Measurements from ENCODE around the gene ITGAD.

Gene ITGAD

GRCh38 chr16:31393056-31393455 is at the start of gene ITGAD:
Gene ITGAD, plus strand, starts transcription at chr16:31393335. Its CDS starts 26 bp downstream, at chr16:31393361.
- no peak for DNase-seq

GRCh38 chr16:31344712-31345111 is 48.4 kb upstream of the ITGAD start:
- no peak for DNase-seq

- no peak for DNase-seq
Observed at GRCh38 chr16:31347445-31347844, 45.7 kb upstream of the ITGAD start.

- DNase-seq = no peak
Observed at GRCh38 chr16:31348579-31348978, 44.6 kb upstream of the ITGAD start.

GRCh38 chr16:31350275-31351005 is 42.7 kb upstream of the ITGAD start:
- DNase-seq = no peak

- DNase-seq = peak; percentile 1
Observed at GRCh38 chr16:31351246-31351941, 41.7 kb upstream of the ITGAD start.

DNA sequence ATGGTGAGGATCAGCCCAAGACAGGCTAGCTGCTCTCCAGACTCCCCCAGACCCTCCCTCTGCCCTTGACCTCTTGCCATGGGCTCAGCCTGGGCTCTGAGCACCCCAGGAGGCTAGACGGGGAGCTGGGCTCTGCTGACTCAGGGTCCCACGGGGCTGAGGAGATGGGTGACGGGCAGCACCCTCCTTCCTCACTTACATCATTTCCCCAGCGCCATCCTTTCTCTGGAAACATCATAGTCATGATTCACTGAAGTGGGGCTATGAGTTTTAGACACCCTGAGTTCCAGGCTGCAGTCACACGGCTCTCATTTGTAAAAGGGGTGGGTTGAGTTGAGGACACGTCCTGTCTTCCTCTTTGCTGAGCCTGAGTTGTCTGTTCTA is 41.2 kb upstream of the ITGAD start:
- DNase-seq = no peak

GRCh38 chr16:31352376-31353115 is 40.6 kb upstream of the ITGAD start:
- DNase-seq = peak; percentile 13

DNA sequence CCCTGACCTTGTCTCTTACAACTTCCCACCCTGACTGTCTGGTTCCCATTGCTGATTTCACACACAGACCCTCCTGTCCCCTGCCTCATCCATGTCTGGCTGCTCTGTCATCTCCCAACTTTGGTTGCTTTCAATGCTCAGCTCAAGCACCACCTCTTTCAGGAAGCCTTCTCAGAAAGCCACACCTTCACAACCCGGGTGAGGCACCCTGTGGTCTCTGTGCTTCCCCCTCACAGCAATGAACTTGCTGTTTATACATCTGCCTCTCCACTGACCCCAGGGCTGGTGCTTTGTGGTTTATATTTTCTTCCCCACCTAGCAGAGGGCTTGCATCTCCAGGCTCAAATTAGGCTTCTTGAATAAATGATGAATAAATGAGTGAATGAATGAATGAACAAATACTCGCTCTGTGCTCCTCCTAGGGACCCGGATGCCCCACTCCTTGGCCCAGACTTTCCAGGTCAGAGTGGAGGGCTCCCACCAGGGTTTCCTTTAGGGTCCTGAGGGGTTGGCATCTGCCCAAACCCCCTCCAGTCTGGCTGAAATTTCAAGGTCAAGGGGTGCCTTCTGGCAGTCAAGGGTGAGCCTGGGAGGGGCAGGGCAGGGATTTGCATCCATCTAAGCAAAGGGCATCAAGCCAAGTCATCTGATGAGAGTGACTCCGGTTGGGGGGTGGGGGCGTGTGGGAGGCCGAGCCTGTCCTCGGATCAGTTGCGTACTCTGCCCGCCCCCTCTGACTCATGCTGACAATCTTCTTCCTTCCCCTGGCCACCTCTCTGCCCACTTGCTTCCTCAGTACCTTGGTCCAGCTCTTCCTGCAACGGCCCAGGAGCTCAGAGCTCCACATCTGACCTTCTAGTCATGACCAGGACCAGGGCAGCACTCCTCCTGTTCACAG is 38.5 kb upstream of the ITGAD start, which contains the start of gene ITGAX:
Gene ITGAX (plus strand): TSS at position 783 of the 898 bp plus-strand sequence. CDS start 79 bp downstream, at position 862.
- peak; percentile 63 for DNase-seq

DNA sequence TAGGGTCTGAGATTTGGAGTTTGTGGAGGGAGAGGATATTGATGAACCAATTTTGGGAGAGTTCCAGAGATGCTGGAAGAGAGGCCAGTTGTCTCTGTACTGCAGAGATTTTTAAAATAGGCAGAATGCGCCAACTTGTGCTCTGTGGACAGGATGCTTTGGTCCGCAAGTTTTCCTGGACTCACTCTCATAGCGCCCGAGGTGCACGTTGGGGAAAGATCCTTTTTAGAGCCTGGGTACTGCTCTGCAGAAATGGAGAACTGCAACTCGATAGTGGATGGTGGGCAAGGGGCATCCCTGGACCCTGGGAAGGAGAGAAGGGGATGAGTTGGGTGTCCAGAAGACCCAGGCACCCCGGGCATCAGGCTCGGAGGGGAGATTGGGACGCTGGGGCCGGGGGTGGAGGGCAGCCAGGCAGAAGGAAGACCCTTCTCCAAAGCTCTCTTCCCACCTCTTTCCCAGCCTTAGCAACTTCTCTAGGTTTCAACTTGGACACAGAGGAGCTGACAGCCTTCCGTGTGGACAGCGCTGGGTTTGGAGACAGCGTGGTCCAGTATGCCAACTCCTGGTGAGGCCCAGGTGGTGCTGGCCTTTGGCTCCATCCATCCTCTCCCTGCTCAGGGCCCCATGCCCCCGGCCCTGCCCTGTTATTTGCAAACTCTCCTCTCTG is 37.6 kb upstream of the ITGAD start:
- DNase-seq = no peak

DNA sequence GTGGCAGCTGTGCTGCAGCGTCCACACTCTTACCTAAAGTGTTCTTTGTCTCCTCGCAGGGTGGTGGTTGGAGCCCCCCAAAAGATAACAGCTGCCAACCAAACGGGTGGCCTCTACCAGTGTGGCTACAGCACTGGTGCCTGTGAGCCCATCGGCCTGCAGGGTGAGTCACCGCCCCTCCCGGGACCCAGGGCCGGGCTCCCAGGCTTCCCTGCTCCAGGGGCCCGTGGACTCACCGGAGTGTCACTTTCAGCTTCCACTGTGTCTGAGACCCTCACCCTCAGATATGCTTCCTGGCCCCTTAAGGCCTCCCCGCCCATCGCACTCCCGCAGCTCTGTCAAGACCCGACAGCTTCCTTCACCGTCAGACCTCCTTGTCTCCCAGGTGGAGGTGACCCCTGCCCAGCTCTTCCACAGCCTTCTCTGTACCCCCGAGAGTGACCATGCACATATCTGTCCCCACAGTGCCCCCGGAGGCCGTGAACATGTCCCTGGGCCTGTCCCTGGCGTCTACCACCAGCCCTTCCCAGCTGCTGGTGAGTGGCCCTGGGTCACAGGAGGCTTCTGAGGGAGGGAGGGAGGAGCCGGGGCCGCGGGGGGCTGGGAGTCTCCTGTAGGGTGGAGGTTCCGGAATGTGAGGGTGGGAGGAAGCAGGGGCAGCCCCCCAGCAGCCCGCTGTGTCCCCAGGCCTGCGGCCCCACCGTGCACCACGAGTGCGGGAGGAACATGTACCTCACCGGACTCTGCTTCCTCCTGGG is 36.4 kb upstream of the ITGAD start:
- no peak for DNase-seq

DNA sequence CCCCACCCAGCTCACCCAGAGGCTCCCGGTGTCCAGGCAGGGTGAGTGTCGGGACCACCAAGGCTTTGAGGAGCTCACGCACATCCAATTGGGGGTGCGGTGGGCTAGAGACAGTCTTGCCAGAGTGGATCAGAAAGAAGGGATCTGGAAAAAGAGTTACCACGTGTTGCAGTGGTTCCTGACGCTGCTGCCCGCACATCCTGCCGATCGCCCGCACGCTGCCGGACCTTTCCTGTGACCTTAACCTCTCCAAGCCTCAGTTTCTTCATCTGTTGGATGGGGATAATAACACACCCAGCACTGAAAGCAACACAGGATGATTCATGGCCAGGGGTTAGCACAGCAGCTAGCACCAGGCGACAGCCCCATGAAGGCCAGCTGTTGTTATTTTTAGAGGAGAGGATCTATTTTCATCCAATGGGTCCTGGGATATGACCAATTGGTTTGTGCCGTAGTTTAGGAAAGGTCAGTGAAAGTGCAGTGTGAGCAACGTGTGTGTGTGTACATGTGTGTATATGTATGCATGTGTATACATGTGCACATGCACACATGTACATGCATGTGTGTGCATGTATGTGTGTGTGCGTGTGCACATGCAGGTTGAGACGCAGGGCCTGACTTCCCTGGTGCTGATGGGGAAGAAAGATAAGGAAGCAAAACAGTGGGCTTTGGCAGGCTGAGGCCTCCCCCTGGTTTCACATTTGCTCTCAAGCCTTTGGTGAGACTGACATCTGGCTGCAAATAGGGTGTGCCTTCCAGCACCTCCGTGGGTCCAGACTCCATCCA is 35.6 kb upstream of the ITGAD start:
- DNase-seq = no peak

DNA sequence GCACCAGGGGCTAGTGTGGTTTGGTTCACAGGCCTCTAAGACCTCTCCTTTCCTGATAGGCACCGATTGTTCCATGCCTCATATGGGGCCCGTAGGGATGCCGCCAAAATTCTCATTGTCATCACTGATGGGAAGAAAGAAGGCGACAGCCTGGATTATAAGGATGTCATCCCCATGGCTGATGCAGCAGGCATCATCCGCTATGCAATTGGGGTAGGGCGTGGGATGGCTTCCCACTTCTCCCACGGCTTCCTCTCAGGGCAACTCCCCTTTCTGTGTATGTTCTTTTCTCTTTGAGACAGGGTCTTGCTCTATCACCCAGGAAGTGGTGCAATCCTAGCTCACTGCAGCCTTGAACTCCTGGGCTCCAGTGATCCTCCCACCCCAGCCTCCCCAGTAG is 32.9 kb upstream of the ITGAD start:
- DNase-seq = no peak

DNA sequence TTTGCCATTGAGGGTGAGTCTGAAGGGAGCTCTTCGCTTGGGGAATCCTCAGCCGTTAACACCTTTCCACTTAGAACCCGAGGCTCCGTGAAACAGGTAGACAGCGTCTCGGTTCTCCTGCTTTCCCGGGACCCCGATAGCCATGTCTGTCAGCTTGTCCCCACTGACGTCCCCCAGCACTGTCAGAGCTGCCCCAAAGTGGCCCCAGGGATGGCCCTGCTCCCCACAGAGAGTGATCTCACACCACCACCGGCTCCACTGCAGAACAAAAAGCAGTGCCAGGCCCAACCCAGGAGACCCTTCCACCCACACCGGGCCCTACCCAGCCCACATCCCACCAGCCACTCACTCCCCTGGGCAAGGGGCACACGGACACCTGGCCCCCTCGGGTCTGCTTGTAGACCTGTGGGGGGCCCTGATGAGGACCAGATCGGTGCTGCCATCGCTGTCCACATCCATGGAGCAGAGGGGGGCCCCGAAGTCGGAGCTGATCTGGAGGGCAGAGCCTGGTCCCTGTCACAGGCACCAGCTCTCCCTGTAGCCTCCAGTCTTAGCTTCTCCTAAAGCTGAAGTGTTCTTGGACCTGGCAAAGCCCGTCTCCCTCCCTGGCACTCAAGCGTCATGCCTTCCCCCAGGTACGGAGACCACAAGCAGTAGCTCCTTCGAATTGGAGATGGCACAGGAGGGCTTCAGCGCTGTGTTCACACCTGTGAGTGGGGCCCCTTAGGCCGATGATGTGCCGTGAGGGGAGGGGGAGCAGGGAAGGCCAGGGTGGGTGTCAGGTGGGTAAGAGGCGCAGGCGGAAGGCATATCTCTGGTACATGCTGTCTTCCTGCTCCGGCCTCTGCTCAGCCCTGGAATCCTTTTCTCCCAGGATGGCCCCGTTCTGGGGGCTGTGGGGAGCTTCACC is 31.7 kb upstream of the ITGAD start:
- DNase-seq = no peak

DNA sequence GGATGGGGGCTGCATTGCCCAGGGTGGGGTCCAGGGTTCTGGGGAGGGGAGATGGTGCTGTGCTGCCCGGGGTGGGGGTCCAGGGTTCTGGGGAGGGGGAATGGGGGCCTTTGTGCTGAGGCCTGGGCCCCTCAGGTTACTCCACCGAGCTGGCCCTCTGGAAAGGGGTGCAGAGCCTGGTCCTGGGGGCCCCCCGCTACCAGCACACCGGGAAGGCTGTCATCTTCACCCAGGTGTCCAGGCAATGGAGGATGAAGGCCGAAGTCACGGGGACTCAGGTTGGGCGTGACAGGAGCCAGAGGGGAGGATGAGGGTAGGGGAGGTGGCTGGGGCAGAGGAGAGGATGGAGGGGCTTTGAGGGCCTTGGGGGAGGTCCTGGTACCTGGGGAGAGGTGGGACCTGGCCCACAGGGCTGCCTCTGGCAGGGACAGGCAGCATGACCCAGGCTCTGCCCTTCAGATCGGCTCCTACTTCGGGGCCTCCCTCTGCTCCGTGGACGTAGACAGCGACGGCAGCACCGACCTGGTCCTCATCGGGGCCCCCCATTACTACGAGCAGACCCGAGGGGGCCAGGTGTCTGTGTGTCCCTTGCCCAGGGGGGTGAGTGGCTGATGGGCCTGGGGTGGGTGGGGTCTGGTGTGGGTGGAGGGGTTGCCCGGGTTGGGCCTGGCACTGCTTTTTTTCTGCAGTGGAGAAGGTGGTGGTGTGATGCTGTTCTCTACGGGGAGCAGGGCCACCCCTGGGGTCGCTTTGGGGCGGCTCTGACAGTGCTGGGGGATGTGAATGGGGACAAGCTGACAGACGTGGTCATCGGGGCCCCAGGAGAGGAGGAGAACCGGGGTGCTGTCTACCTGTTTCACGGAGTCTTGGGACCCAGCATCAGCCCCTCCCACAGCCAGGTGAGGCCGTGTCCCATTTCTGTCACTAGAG is 30.4 kb upstream of the ITGAD start:
- no peak for DNase-seq

GRCh38 chr16:31363721-31364120 is 29.4 kb upstream of the ITGAD start:
- no peak for DNase-seq

- no peak for DNase-seq
Observed at GRCh38 chr16:31364421-31364820, 28.7 kb upstream of the ITGAD start.

Measured in activated CD8-positive, alpha-beta memory T cell treated with anti-CD3 and anti-CD28 coated beads, Interleukin-2, amount 50 U/mL, for 4 hours (primary cell).